Keratinocyte (primary cell): ENCODE results near the gene ADAMTS6. TPM values are rescaled to one million over a fixed set of nuclear protein-coding genes. Genes with fewer than 3 reads are reported as not detected.

Experiments
- DNase-seq: peaks from one replicate; pipeline ENCODE4 v3.0.0-alpha.2; 2011; ENCODE audit warnings: low read depth, missing footprints, low spot score
- FAIRE-seq: peaks from 2 replicates; lab custom pipeline; 2011; peaks lifted over from hg19 to GRCh38; lab: Jason Lieb, UNC
- H2AFZ ChIP-seq: 2 replicates; pipeline ENCODE4 v1.6.0; 2012; ENCODE audit warnings: low read length, control low read depth, inconsistent platforms; ENCODE audit not compliant: control insufficient read depth
- H3K27ac ChIP-seq: 2 replicates; pipeline ENCODE4 v1.5.1; 2011; ENCODE audit warnings: low read length; ENCODE audit not compliant: control insufficient read depth, insufficient read depth
- H3K27me3 ChIP-seq: 3 replicates; pipeline ENCODE4 v1.6.0; 2011; ENCODE audit warnings: low read length; ENCODE audit not compliant: control insufficient read depth, insufficient read depth; ENCODE audit errors: extremely low read depth
- H3K36me3 ChIP-seq, 2 experiments: 2 replicates in 1 of 2; 3 replicates in 1 of 2; pipeline ENCODE4 v1.5.1; 2011; ENCODE audit warnings: low read length in 2 of 2, mild to moderate bottlenecking in 1 of 2; ENCODE audit not compliant: control insufficient read depth in 2 of 2, insufficient read depth in 2 of 2; ENCODE audit errors: extremely low read depth in 1 of 2
- H3K4me1 ChIP-seq: 3 replicates; pipeline ENCODE4 v1.5.1; 2011; ENCODE audit warnings: low read length; ENCODE audit not compliant: control insufficient read depth, insufficient read depth; ENCODE audit errors: extremely low read depth
- H3K4me2 ChIP-seq: 3 replicates; pipeline ENCODE4 v1.6.0; 2011; ENCODE audit warnings: low read depth, low read length; ENCODE audit not compliant: control insufficient read depth, insufficient read depth; ENCODE audit errors: extremely low read depth
- H3K4me3 ChIP-seq, 3 experiments: fragments of 200-600 bp in 1 of 3; sonication (generic) in 1 of 3; 2 replicates in 2 of 3; 3 replicates in 1 of 3; pipeline ENCODE4 v1.5.1; 2011 to 2016; ENCODE audit warnings: low read length in 3 of 3, mild to moderate bottlenecking in 3 of 3, control low read depth in 2 of 3, inconsistent platforms in 1 of 3, low read depth in 1 of 3, mixed read lengths in 1 of 3, mixed run types in 1 of 3, moderate library complexity in 1 of 3; ENCODE audit not compliant: control insufficient read depth in 2 of 3, insufficient read depth in 2 of 3; ENCODE audit errors: extremely low read depth in 1 of 3
- H3K79me2 ChIP-seq: 2 replicates; pipeline ENCODE4 v1.6.0; 2012; ENCODE audit warnings: low read length; ENCODE audit not compliant: control insufficient read depth, insufficient read depth
- H3K9ac ChIP-seq: 3 replicates; pipeline ENCODE4 v1.6.0; 2011; ENCODE audit warnings: low read length; ENCODE audit not compliant: control insufficient read depth, insufficient read depth; ENCODE audit errors: extremely low read depth
- H3K9me1 ChIP-seq: 3 replicates; pipeline ENCODE4 v1.6.0; 2011; ENCODE audit warnings: low read length; ENCODE audit not compliant: control insufficient read depth, insufficient read depth; ENCODE audit errors: extremely low read depth
- H3K9me3 ChIP-seq: 2 replicates; pipeline ENCODE4 v1.5.1; 2012; ENCODE audit warnings: low read depth, low read length; ENCODE audit not compliant: control insufficient read depth
- H4K20me1 ChIP-seq: 3 replicates; pipeline ENCODE4 v1.6.0; 2011; ENCODE audit warnings: low read length; ENCODE audit not compliant: control insufficient read depth, insufficient read depth; ENCODE audit errors: extremely low read depth
- EZH2 ChIP-seq: IDR thresholded peaks from one replicate; pipeline ENCODE4 v1.6.1; 2012; ENCODE audit warnings: inconsistent platforms, mild to moderate bottlenecking, low read length, moderate library complexity
- dilution Hi-C: fragments of 300-500 bp; cut with MboI; formaldehyde crosslinking; loops from one replicate; pipeline ENCODE4 v1.7.0; 2020; ENCODE audit warnings: low sequenced_read_pairs; ENCODE audit not compliant: extremely low pct_ligation_motif_present
- polyA plus RNA-seq, 5 experiments: library from polyadenylated mRNA; depleted of rRNA in 3 of 5; stranded (reverse) in 3 of 5; stranded (forward) in 1 of 5; unstranded in 1 of 5; fragments of >200 nt; gene quantifications; 1 replicate in 1 of 5; 2 replicates in 3 of 5; 3 replicates in 1 of 5; pipeline versions ENCODE4 v1.2.1 to v1.2.3, GENCODE V29; 2011 to 2012; ENCODE audit warnings: missing spikeins in 2 of 5, low read depth in 1 of 5, low replicate concordance in 1 of 5
- TF ChIP-seq, protein P1 (sequence below), 3 experiments: IDR thresholded peaks in 1 of 3; conservative IDR thresholded peaks in 1 of 3; optimal IDR thresholded peaks in 1 of 3; 2 replicates in 2 of 3; 3 replicates in 1 of 3; pipeline versions ENCODE3 to v1.5.1; 2011; ENCODE audit warnings: low read length in 3 of 3, mild to moderate bottlenecking in 3 of 3, moderate library complexity in 2 of 3, control low read depth in 1 of 3, inconsistent platforms in 1 of 3; ENCODE audit not compliant: insufficient read depth in 2 of 3; ENCODE audit errors: extremely low read depth in 1 of 3

Gene ADAMTS6
- polyA plus RNA-seq, 1 donor (not counting 4 experiments of a cell fraction or from before 2014, with no cell fraction given): 10.9 TPM

DNA sequence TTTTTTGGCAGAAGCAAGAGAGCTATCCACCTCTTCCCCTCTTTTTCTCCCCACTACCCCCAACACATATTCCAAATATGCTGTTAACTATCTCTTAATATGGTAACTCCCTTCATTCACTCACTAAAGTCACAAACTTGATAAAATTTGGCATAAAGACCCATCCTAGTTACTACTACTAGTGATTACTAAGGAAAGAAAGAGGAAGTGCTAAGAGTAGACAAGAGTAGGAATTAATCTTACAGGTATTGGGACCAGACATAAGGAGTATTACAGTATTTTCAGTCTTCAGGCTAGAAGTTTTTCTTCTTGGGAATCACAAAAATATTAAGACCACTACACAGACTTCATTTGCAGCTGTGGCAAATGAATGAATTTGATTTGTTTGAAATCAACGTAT, 2.2 kb downstream of the ADAMTS6 start:
- H3K4me1 ChIP-seq: peaks cover 15% of the 10 kb centered on the region
- peak overlapping the region; percentile 78 for H3K9ac ChIP-seq
- H3K9me3 ChIP-seq: no peaks in the 10 kb centered on the region
- TF ChIP-seq, protein P1, sequence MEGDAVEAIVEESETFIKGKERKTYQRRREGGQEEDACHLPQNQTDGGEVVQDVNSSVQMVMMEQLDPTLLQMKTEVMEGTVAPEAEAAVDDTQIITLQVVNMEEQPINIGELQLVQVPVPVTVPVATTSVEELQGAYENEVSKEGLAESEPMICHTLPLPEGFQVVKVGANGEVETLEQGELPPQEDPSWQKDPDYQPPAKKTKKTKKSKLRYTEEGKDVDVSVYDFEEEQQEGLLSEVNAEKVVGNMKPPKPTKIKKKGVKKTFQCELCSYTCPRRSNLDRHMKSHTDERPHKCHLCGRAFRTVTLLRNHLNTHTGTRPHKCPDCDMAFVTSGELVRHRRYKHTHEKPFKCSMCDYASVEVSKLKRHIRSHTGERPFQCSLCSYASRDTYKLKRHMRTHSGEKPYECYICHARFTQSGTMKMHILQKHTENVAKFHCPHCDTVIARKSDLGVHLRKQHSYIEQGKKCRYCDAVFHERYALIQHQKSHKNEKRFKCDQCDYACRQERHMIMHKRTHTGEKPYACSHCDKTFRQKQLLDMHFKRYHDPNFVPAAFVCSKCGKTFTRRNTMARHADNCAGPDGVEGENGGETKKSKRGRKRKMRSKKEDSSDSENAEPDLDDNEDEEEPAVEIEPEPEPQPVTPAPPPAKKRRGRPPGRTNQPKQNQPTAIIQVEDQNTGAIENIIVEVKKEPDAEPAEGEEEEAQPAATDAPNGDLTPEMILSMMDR (optimal IDR thresholded peaks at IDR 0.05 in 1 of 3, IDR thresholded peaks at IDR 0.05 in 1 of 3, conservative IDR thresholded peaks at IDR 0.05 in 1 of 3; ENCODE audit: extremely low read depth in 1 of 3, insufficient read depth in 2 of 3, low read length in 3 of 3): no peak
- no peak for TF ChIP-seq EZH2
- H3K4me2 ChIP-seq: peak overlapping the region; percentile 87
- peaks cover 55% of the 10 kb centered on the region for H3K79me2 ChIP-seq
- FAIRE-seq (no peak), DNase-seq (no peak)
- H3K9me1 ChIP-seq: no peaks in the 10 kb centered on the region
- dilution Hi-C loops: no loop called here
- H2AFZ ChIP-seq: peak overlapping the region; percentile 12
- H3K4me3 ChIP-seq: peak overlapping the region; percentile 43 to 98 (median 97)
- peak overlapping the region; percentile 69 for H3K27ac ChIP-seq
- H4K20me1 ChIP-seq: no peaks in the 10 kb centered on the region
- H3K36me3 ChIP-seq: no peaks in the 10 kb centered on the region
- no peaks in the 10 kb centered on the region for H3K27me3 ChIP-seq

DNA sequence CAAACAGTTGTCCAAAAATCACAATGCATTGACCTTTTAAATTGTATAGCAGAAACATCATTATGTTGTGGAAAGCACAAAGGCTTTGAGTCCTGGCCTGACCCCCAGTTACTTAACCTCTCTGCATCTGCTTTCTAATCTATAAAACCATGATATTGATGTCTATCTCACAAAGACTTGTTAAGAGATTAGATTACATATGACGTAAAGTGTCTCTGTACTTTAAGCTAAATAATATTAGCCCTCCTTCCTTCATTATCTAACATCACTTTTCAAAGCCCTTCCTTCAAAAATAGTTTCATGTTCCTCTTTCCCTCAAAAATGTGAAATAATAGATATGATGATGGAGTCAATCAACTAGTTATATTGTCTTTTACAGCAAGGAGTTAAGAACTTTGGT, 3.4 kb downstream of the ADAMTS6 start:
- H3K27ac ChIP-seq: no peak overlapping the region
- no peaks in the 10 kb centered on the region for H3K27me3 ChIP-seq
- no peaks in the 10 kb centered on the region for H3K9me3 ChIP-seq
- no peaks in the 10 kb centered on the region for H3K36me3 ChIP-seq
- peaks cover 59% of the 10 kb centered on the region for H3K79me2 ChIP-seq
- H3K4me3 ChIP-seq: peak overlapping the region in 2 of 3 experiments; percentile 0 to 97
- dilution Hi-C loops: no loop called here
- H2AFZ ChIP-seq: no peak overlapping the region
- H3K4me2 ChIP-seq: peak overlapping the region; percentile 87
- DNase-seq: no peak
- H3K9me1 ChIP-seq: no peaks in the 10 kb centered on the region
- no peak for FAIRE-seq
- no peak overlapping the region for H3K9ac ChIP-seq
- peaks cover 10% of the 10 kb centered on the region for H3K4me1 ChIP-seq
- TF ChIP-seq, protein P1 (optimal IDR thresholded peaks at IDR 0.05 in 1 of 3, IDR thresholded peaks at IDR 0.05 in 1 of 3, conservative IDR thresholded peaks at IDR 0.05 in 1 of 3; ENCODE audit: extremely low read depth in 1 of 3, insufficient read depth in 2 of 3, low read length in 3 of 3): no peak
- TF ChIP-seq EZH2: no peak
- H4K20me1 ChIP-seq: no peaks in the 10 kb centered on the region
